Lower leg skin (tissue), 3 donors: ENCODE results near the gene NATD1.

Source experiments
- POLR2A ChIP-seq, 2 donors: fragments of 450-650 bp; IDR thresholded peaks; one replicate each; pipeline ENCODE4 v1.6.1; 2016 to 2017; ENCODE audit warnings: antibody characterized with exemption in 2 of 2, mild to moderate bottlenecking in 1 of 2, moderate library complexity in 1 of 2
- TF ChIP-seq, protein P1 (sequence below), 3 donors: fragments of 450-650 bp; IDR thresholded peaks; one replicate each; pipeline ENCODE4 v1.5.1; 2016; ENCODE audit warnings: antibody characterized with exemption in 3 of 3, mild to moderate bottlenecking in 3 of 3, moderate library complexity in 2 of 3

DNA sequence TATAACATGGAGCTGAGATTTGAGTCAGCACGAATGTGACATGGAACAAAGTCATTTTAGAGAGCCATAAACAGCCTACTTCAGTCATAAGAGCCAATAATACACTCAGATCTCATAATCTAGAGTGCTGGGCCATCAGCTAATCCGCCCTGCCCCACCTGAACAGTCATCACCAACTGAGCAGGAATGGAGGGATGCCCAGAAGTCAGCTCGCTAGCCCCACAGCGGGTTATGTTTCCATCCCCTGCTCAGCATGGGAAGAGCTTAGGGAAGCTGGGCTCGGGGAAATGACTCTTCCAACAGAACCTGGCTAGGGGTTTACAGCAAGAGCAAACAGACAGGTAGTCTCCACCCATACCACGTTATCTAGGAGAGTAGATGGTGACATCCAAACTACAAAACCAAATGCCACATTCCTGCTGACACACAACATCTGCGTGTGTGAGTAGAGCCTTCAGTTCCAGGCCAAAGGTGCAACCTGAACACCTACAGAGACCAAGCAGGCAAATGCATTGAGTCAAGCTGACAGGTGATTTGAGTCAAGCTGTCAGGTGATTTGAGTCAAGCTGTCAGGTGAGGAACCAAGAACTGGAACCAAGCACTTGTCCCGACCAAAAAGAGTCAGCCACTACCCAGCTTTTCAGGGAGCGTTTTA is 41.3 kb downstream of the NATD1 start:
- TF ChIP-seq, protein P1, sequence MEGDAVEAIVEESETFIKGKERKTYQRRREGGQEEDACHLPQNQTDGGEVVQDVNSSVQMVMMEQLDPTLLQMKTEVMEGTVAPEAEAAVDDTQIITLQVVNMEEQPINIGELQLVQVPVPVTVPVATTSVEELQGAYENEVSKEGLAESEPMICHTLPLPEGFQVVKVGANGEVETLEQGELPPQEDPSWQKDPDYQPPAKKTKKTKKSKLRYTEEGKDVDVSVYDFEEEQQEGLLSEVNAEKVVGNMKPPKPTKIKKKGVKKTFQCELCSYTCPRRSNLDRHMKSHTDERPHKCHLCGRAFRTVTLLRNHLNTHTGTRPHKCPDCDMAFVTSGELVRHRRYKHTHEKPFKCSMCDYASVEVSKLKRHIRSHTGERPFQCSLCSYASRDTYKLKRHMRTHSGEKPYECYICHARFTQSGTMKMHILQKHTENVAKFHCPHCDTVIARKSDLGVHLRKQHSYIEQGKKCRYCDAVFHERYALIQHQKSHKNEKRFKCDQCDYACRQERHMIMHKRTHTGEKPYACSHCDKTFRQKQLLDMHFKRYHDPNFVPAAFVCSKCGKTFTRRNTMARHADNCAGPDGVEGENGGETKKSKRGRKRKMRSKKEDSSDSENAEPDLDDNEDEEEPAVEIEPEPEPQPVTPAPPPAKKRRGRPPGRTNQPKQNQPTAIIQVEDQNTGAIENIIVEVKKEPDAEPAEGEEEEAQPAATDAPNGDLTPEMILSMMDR (IDR thresholded peaks at IDR 0.05), result no peak
- TF ChIP-seq POLR2A (IDR thresholded peaks at IDR 0.05), result no peak
